GM19025 (cell line): ENCODE measurements around the gene NUP210L.

Source experiments
- ATAC-seq: cut with Tn5 transposase; IDR thresholded peaks from one replicate; pipeline ENCODE4 v1.9.1; 2021; ENCODE audit warnings: mild to moderate bottlenecking, low read depth, moderate library complexity; ENCODE audit not compliant: unreplicated experiment

NUP210L gene

DNA sequence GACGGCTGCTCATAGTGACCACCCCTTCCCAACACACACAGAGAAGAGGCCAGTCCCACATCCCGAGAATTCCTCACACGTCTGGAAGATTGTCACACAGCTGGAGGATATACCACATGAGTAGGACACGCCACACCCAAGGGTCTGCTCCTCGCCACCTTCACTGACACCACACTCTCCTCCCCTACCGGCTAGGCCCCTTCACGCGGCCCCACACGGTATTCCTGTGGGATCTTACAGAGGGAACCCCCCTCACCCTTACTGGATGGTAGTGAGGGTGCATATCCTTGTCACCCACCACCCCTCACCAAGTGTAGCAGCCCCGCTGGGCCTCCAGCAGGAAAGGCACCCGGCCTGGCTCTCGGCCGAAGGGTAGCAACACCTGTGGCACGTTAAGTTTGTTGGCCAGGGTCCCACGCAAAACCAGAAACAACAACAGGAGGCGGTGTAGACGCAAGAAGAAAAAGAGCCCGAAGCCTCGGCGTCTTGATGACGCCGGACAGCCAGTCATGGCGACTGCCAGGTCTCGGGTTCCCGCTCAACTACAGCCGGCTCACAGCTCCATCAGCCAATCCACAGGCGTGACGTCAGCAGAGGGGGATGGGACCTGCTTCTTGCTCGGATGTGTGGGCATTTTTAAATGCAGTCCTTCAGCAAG is at the start of gene NUP210L:
Gene NUP210L, minus strand, starts transcription at position 540 of the 658 bp plus-strand sequence.
- ATAC-seq, result no peak

GRCh38 chr1:154199563-154199879 is 44.6 kb upstream of the NUP210L start:
- no peak for ATAC-seq

DNA sequence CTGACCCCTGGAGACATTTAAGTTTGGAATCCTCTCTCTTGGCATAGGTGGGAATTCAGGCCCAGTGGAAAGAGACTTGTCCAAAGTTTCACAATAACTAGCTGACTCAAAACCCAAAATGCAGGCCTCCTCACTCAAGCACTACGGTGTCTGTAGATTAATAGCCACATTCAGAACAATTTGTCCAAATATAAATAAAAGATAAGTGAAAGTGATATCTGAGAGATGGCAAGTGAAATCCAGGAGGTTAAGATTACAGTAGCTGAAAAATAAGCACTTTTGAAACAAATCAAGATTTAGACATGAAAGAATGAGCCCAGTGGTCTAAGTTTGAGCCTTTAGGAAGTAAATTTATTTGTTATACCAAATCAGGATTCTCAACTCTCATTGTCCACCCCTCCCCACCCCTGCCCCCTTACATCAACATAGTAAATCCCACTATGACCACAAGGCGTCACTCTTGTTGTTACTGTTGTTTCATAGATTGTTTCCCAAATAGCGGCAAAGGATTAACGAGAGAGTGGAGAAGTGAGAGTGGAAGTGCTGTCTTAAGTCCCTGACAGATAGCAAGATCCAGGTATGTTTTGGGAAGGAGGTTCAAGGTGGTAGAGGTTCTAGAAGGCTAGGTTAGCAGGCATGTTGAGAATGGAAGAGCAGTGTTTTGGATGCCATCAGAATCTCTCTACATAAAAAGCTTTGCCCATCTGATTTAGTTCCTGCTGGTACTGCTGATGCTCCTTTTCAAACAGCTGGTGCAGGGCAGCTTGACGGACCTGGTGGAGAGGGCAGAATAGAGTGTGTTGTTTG is 44.1 kb upstream of the NUP210L start:
- no peak for ATAC-seq

DNA sequence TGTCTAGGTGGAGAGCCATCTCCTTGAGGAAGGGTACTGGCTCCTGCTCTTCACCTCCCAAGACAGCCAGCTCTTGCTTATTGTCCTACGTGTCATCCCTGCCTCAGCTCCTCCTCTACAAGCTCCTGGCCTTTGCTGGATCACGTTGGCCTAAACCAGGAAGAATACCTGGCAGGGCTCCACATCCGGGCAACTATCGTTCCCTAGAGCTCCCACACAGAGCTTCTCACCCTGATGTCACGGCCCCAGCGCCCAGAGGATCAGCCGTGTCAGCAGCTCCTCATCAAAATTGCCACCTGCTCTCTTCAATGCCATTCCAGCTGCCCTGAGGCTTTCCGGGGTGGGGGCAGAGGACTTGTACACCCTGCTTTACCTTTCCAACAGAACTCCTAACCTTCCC is 38.9 kb upstream of the NUP210L start:
- no peak for ATAC-seq

- no peak for ATAC-seq
These were observed 37.6 kb upstream of the NUP210L start for GRCh38 chr1:154192476-154192875.

DNA sequence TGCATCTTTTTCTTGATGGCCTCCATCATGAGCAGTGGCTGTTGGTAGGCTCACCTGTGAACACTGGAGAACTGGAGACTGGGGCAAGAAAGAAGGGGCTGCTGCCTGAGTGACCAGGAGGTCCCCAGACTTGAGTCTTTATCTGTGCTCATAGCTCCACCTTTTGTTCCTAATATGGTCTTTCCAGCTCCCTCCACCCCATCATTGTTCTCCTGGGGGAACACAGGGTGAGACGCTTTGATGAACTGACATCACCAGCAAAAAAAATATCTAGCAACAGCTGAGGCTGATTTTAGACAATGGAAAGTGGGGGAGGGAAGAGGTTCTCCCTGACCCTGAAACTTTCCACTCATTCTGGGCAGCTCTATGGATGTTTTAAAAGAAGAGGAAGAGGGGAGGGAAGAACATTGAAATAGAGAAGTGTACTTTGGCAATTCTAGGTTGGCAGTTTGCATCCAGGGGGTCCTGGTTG is 37.2 kb upstream of the NUP210L start, which contains the start of gene TPM3:
Gene TPM3, minus strand, starts transcription at position 111 of the 472 bp plus-strand sequence. Its CDS starts 82 bp downstream, at position 29.
- ATAC-seq, result no peak

- ATAC-seq, result no peak
These were observed 35.7 kb upstream of the NUP210L start for GRCh38 chr1:154190550-154190949.

- ATAC-seq, result no peak
These were observed 32.1 kb upstream of the NUP210L start for GRCh38 chr1:154186852-154187501.

DNA sequence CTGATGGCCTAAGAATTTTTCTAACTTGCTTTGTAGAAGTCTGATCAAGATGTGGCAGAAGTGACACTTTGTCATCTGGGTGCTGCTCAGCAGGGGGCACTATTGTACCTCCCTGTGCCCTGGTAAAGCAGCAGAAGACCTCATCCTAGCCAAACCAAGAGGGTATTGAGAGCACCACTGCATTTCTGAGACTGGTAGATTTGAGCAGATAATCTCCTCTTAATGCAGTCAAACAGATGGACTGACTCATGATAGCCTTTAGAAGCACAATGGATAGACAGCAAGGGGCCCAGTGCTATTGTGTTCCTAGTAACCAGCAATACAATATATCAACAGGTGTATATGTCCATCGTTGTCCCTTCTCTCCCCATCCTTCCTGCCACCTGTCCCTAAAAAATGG is 31.3 kb upstream of the NUP210L start:
- ATAC-seq, result no peak

DNA sequence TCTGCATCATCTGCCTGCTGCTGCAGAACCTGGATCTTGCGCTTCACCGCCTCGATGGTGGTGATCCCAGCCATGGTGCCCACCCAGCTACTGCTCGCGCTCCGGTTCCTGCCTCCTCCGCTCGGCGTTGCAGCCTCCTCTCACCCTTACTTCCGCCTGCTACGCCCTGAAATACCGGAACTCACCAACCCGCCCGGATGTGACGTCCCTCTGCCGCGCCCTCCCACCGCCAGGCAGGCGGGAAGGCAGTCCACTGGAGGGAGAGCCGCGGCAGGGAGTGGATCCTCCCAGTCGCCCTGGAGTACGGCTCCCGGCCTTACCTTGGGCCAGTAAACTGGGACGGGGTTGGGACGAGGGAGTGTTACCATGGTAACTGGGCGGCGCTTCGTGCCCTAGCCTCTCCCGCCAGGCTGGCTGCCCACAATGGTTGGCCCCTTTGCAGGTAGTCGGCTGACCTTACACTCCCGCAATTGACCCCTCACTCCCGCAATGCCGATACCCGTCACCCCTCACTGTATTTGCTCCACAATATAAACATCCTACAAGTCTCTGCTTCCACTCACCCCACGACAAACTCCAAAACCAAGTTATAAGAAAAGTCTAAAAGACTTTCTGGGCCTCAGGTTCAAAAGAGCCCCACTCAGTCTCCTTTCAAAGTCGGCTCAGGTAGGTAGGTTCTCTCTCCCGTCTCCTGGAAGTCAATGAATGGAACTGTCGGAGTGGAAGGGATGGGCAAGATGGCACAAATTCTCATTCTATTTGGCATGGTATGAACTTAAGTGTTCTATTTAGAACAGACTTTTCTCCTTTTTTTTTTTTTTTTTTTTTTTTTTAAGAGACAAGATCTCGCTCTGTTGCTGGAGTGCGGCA is 28.4 kb upstream of the NUP210L start:
- peak; percentile 63 for ATAC-seq

DNA sequence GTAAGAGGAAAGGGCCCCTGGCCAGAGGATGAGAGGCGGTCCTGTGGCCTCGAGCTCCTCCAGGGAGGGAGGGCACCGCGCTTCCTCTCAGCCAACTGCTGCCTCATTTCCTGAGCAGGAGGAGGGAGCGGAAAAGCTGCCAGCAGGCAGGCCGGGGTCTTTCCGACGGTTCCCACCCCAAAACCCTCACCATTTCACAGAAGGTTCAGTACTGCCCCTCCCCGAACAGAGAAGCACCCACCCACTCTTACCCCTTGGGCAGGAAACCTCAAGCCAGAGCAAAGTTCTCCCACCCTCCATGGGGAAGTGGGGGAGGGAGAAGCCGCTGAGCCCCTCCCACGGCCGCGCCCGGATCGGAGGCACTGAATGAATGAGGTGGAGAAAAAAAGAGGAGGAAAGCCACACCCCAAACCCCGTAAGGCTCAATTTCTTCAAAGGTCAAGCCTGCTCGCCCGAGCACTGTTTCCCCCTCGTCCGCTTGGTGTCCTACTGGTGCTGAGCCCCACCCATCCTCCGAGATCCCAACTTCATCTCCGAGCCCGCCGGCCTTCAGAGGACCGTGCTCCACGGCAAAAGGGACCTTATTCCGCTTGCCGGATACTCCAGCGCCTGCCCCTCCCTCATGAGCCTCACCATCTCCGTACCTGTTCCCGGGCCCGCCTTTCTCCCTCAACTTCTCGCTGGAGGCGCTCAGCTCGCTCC is 27.6 kb upstream of the NUP210L start:
- ATAC-seq, result peak; percentile 45

DNA sequence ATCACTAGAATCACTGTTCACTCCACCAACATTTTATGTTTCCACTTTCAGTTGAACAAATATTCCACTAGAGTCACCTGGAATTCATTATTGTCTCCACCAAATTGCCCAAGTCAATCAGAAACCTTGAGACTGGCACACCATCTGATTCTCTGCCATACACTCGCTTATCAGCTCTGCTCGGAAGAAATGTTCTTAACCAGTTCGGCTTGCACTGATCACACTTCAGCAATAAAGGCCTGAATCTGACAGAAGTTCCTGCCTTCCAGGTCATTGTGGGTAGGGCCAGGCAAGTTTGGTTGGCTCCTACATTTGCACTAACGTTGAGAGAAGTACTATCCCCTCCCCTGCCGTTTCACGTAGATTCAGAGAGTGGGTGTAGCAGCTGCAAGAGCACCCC is 27.1 kb upstream of the NUP210L start:
- no peak for ATAC-seq

DNA sequence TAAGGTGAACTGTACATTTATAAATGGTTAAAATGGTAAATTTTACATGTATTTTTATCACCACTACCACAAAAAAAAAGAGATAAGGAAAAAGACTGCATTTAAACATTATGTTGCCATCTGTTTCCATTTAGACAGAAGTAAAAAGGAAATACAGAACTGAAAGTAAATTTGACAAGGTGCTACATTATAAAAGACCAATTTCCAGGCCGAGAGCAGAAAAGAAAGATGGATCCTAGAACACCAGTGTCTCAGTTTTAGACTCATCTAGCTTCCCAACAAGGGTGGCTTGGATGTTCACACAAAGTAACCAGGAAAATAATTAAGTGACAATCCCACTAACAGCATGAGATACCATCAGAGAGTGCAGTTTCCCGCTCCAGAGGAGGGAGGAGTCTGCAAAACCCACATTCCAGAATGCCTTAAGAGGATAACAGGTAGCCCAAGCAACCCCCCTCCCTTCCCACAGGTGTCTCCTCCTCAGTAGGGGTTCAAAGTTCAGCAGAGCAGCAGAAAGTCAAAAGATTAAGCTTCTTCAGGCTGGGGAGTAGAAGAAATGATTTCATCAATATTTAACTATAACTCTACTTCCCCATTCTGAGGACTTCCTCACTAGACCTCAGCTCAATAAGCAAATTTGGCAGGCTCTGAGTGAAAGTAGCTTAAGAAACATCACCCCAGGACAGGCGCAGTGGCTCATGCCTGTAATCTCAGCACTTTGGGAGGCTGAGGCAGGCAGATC is 25.2 kb upstream of the NUP210L start:
- ATAC-seq, result no peak

GRCh38 chr1:154178911-154179811 is 24.3 kb upstream of the NUP210L start:
- ATAC-seq, result no peak

DNA sequence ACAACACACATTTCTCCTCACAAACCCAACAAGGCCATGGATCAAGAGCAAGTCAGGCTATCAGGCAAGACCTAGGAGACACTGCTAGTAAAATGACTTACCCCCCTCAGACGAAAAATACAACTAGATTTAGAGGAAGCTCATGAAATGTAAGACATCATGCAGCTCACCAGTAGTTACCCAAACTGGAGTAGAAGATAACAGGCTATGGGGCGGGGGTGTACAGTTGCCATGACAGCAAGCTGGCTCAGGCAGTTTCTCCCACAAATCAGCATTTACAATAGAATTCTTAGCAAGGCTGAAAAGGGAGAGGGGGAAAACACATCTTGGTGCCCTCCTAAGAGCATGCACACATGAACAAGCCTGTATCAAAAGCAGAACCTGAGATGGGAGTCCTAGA is 23.1 kb upstream of the NUP210L start:
- ATAC-seq, result no peak

DNA sequence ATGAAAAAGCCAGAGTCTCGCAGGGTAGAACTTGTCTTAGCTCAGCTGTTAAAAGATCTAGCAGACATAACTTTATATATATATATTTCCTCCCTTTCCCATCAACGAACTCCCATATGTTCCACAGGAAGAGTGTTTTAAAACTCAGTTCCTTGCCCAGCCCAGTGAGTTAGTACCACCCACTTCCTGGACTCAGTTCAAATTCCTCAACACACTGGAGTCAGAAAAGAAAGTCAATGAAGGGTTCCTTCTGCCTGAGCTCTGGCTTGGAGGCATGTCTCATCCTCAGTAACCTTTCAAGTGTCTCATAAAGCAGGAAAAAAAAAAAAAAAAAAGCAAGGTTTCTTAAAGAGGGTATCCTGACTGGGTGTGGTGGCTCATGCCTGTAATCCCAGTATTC is 21.5 kb upstream of the NUP210L start:
- no peak for ATAC-seq

GRCh38 chr1:154174654-154175053 is 19.8 kb upstream of the NUP210L start:
- no peak for ATAC-seq

- no peak for ATAC-seq
These were observed 17.0 kb upstream of the NUP210L start for GRCh38 chr1:154171880-154172279.
